ENCODE measurements around the gene KRT75. TPM values are rescaled to one million over a fixed set of nuclear protein-coding genes. Genes with fewer than 3 reads are reported as not detected.

Gene KRT75
- total RNA-seq, 2 experiments from 2014 or later = not detected

DNA sequence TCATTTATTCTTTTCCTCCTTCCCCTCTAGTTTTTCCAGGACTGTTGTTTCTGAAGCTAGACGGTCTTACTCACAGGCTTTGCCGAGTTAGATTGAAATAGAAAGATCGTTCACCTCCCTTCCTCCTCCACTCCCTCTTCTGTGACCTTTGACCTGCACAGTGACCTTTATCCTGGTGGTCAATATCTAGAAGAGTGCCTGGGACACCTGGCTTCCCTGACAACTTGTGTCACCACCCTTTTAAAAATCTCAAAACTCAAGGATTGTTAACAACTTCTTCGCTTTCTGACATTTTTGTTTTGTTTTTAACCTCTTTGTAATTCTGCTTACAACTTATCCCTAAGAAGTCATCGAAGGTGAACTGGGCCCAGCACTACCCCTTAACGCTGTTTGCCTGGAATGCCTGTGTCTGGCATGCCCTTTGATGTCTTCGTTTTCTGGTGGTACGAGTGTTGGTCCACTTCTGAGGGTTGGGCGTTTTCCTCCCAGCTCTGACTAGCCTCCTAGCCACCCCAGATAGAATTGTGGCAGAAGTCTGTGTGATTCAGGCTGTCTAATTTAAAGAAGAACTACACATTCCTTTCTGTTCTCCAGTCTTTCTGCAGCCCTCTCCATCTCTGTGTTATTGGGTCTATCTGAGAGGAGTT, 2.8 kb upstream of the KRT75 start:
- ChIA-PET POLR2A (no interaction called here), CTCF (no interaction called here)
- no peak overlapping the region for H3K27ac Mint-ChIP-seq
- no peaks in the 10 kb centered on the region for H3K36me3 Mint-ChIP-seq (ENCODE audit: low read depth)
- no peaks in the 10 kb centered on the region for H3K4me1 Mint-ChIP-seq
- no peaks in the 10 kb centered on the region for H3K9me3 Mint-ChIP-seq
- H3K4me3 Mint-ChIP-seq = no peak overlapping the region
- peaks cover 11% of the 10 kb centered on the region for H3K27me3 Mint-ChIP-seq
- DNase-seq = no peak

DNA sequence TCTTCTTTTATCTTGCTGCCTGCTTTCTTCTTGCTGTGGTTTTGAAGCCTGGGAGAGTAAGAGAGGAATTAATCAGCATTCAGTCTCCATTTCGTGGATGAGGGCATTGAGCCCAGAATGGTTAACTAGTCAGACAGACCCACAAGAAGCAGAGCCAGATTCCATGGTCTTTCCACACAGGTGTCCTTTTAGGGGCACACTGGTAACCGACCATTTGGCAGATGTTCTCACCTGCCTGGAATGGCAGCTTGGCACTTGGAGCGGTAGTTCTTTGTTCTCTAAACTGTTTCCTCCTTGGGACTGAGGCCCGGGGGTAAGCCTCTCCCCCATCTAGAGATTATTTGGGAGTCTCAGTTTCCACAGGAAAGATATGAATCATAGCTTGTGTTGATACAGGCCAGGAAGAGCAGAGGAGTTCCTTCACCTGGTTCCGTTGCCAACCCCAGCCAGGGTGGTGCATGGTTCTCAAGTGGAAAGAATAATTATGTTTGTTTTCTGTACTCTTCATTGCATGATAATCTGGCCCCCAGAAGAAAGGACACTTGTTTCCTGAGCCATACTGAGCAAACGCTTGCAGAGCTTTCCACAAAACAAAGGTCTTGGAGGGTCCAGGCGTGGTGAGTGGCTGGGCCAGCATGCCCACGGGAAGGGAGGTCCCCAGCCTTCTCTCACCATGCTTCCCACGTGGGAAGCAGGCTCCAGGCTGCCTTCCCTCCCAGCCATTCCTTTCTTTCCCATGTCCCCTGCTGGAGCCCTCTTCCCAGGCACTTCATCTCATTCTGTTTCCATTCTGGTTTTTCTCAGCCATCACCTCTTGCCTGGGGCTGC, 2.0 kb upstream of the KRT75 start:
- Mint-ChIP-seq H3K27ac (no peak overlapping the region), H3K36me3 (ENCODE audit: low read depth) (no peaks in the 10 kb centered on the region), H3K4me3 (no peak overlapping the region), H3K9me3 (no peaks in the 10 kb centered on the region), H3K27me3 (peaks cover 9% of the 10 kb centered on the region), H3K4me1 (no peaks in the 10 kb centered on the region)
- ChIA-PET CTCF (no interaction called here), POLR2A (no interaction called here)
- no peak for DNase-seq

DNA sequence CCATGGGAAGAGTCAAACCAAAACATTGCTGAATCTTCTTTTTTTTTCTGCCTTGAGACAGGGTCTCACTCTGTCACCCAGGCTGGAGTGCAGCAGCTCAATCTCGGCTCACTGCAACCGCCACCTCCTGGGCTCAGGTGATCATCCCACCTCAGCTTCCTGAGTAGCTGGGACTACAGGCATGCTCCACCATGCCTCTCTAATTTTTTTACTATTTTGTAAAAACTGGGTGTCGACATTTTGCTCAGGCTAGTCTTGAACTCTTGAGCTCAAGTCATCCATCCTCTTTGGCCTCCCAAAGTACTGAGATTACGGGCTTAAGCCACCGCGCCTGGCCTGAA, 1.5 kb upstream of the KRT75 start:
- no peak for DNase-seq
- Mint-ChIP-seq H3K36me3 (ENCODE audit: low read depth) (no peaks in the 10 kb centered on the region), H3K4me1 (no peaks in the 10 kb centered on the region), H3K4me3 (no peak overlapping the region), H3K9me3 (no peaks in the 10 kb centered on the region), H3K27me3 (peaks cover 7% of the 10 kb centered on the region), H3K27ac (no peak overlapping the region)
- ChIA-PET POLR2A (no interaction called here), CTCF (no interaction called here)

- Mint-ChIP-seq H3K36me3 (ENCODE audit: low read depth) (no peaks in the 10 kb centered on the region), H3K4me3 (no peak overlapping the region), H3K27me3 (peaks cover 12% of the 10 kb centered on the region), H3K9me3 (no peaks in the 10 kb centered on the region), H3K27ac (no peak overlapping the region), H3K4me1 (no peaks in the 10 kb centered on the region)
- ChIA-PET POLR2A (no interaction called here), CTCF (no interaction called here)
- DNase-seq = no peak
Measured at GRCh38 chr12:52434760-52435530, 774 bp upstream of the KRT75 start.

- H3K27me3 Mint-ChIP-seq = peaks cover 18% of the 10 kb centered on the region
- H3K27ac Mint-ChIP-seq = no peak overlapping the region
- CTCF ChIA-PET = no interaction called here
- H3K9me3 Mint-ChIP-seq = no peaks in the 10 kb centered on the region
- DNase-seq = no peak
- H3K4me1 Mint-ChIP-seq = no peaks in the 10 kb centered on the region
- no peaks in the 10 kb centered on the region for H3K36me3 Mint-ChIP-seq (ENCODE audit: low read depth)
- POLR2A ChIA-PET = no interaction called here
- no peak overlapping the region for H3K4me3 Mint-ChIP-seq
Measured at GRCh38 chr12:52433501-52434080, 580 bp downstream of the KRT75 start.

DNA sequence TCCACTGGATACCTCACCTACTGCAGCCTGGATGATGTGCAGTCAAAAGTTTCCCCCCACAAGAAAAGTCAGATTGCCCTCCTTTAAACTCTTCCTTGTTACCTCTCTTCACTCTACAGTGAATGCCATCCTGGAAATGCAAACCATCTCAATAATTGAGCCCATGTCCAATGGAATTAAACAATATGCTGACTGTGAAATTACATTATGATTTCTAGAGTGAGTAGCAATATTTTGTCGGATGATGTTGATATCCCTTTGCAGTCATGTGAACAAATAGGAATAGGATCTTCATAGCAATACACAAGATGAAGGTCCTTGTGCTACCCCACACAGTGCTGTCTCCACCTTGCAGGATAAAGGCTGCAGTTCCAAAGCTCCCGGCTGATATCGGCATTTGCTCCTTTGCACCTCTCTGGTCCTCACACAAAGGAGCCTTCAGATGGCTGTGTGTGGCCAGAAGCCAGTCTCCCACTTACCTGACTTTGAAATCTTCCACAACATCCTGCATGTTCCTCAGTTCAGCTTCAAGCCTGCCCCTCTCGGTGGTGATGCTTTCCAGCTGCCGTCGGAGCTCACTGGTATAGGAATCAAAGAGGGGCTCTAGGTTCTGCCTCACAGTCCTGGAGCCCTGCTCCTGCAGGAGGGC, 1.5 kb downstream of the KRT75 start:
- Mint-ChIP-seq H3K4me3 (no peak overlapping the region), H3K27me3 (peaks cover 18% of the 10 kb centered on the region), H3K27ac (no peak overlapping the region), H3K9me3 (no peaks in the 10 kb centered on the region), H3K4me1 (no peaks in the 10 kb centered on the region), H3K36me3 (ENCODE audit: low read depth) (no peaks in the 10 kb centered on the region)
- ChIA-PET POLR2A (no interaction called here), CTCF (no interaction called here)
- DNase-seq = no peak

- CTCF ChIA-PET = no interaction called here
- Mint-ChIP-seq H3K4me3 (no peak overlapping the region), H3K9me3 (no peaks in the 10 kb centered on the region), H3K27me3 (peaks cover 19% of the 10 kb centered on the region), H3K27ac (no peak overlapping the region), H3K4me1 (no peaks in the 10 kb centered on the region), H3K36me3 (ENCODE audit: low read depth) (no peaks in the 10 kb centered on the region)
- no peak for DNase-seq
- POLR2A ChIA-PET = no interaction called here
Measured at GRCh38 chr12:52428121-52428520, 6.0 kb downstream of the KRT75 start.

GRCh38 chr12:52427083-52427482, 7.1 kb downstream of the KRT75 start:
- no peaks in the 10 kb centered on the region for H3K9me3 Mint-ChIP-seq
- H3K27ac Mint-ChIP-seq = no peak overlapping the region
- H3K4me1 Mint-ChIP-seq = no peaks in the 10 kb centered on the region
- H3K4me3 Mint-ChIP-seq = no peak overlapping the region
- no peak for DNase-seq
- ChIA-PET CTCF (no interaction called here), POLR2A (interaction anchor here (0.7 kb wide), 1 partner anchor 205 kb away, joined by 3 read pairs; no protein-coding TSS in a partner anchor)
- no peaks in the 10 kb centered on the region for H3K36me3 Mint-ChIP-seq (ENCODE audit: low read depth)
- H3K27me3 Mint-ChIP-seq = peaks cover 19% of the 10 kb centered on the region

GRCh38 chr12:52426034-52426433, 8.1 kb downstream of the KRT75 start:
- Mint-ChIP-seq H3K27me3 (peaks cover 17% of the 10 kb centered on the region), H3K4me3 (no peak overlapping the region), H3K36me3 (ENCODE audit: low read depth) (no peaks in the 10 kb centered on the region), H3K27ac (no peak overlapping the region), H3K9me3 (no peaks in the 10 kb centered on the region), H3K4me1 (no peaks in the 10 kb centered on the region)
- CTCF ChIA-PET = no interaction called here
- DNase-seq = no peak
- POLR2A ChIA-PET = no interaction called here

DNA sequence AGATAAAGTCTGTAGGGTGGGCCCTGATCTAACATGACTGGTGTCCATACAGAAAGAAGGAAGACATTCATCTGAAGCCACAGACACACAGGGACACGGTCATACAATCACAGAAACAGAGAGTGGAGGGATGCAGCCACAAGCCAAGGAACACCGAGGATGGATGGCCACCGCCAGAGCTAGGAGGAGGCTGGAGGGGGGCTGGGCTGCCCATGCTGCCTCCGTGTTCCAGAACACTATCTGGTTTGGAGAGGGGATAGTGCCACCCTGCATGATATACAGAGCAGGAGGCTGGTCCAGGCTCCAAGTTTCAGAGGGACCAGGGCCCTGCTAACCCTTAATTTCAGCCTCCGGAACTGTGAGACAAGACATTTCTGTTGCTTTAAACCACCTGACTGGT, 8.7 kb downstream of the KRT75 start:
- CTCF ChIA-PET = no interaction called here

DNA sequence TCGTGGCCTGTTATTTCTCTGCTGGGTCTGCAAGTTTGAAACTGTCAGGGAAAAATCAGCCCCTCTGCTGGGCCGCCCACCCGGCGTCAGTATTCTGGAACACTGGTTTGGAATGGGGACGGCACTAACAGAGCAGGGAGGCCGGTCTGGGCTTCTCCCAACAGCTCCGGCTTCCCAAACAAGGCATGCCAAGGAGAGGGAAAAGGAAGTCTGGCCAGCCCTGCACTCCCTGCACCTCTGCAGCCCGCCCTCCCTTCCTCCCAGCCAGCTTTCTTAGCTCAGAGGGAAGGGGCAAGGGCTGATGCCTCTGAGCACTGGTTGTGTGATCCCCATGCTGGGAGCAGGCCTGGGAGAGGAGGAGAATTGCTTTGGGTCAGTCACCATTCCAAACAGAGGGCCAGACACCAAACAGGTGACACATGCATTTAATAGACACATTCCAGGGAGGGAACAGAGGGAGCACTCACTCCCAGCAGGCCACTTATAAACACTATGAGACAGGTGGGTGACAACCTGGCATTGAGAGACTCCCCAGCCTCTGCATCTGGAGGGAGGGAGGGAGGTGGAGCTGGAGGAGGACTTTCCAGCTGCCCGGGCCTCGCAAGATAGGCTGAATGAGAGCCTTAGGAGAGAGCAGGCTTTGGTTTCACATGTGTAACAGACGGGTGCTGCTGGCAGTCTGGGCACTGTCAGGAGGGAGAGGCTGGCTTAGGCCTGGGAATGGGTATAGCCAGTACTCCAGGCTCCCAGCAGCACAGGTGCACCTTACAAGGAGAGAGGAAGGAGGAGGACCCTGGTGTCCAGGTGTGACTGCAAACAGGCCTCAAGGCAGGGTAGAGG, 10.3 kb downstream of the KRT75 start:
- no peak overlapping the region for H3K4me3 Mint-ChIP-seq

More for the DNA sequence above, 8.7 kb downstream of the KRT75 start:
- Mint-ChIP-seq H3K4me1 (no peaks in the 10 kb centered on the region), H3K27me3 (peaks cover 18% of the 10 kb centered on the region), H3K9me3 (no peaks in the 10 kb centered on the region), H3K27ac (no peak overlapping the region), H3K36me3 (ENCODE audit: low read depth) (no peaks in the 10 kb centered on the region), H3K4me3 (no peak overlapping the region)
- DNase-seq = no peak
- POLR2A ChIA-PET = no interaction called here

GRCh38 chr12:52423035-52423434, 11.1 kb downstream of the KRT75 start:
- no peaks in the 10 kb centered on the region for H3K36me3 Mint-ChIP-seq (ENCODE audit: low read depth)
- no peak overlapping the region for H3K4me3 Mint-ChIP-seq
- H3K27me3 Mint-ChIP-seq = peaks cover 8% of the 10 kb centered on the region
- ChIA-PET POLR2A (no interaction called here), CTCF (no interaction called here)
- H3K27ac Mint-ChIP-seq = no peak overlapping the region
- no peaks in the 10 kb centered on the region for H3K9me3 Mint-ChIP-seq
- DNase-seq = no peak
- H3K4me1 Mint-ChIP-seq = no peaks in the 10 kb centered on the region

More for the DNA sequence above, 10.3 kb downstream of the KRT75 start:
- Mint-ChIP-seq H3K4me1 (no peaks in the 10 kb centered on the region), H3K9me3 (no peaks in the 10 kb centered on the region), H3K27me3 (peaks cover 9% of the 10 kb centered on the region), H3K27ac (no peak overlapping the region), H3K36me3 (ENCODE audit: low read depth) (no peaks in the 10 kb centered on the region)
- POLR2A ChIA-PET = no interaction called here
- CTCF ChIA-PET = no interaction called here
- DNase-seq = no peak
